ENCODE data around the gene NUTM1.

Gene NUTM1

GRCh38 chr15:34341381-34342212 is 1.5 kb upstream of the NUTM1 start:
- TF ChIP-seq REST (IDR thresholded peaks at IDR 0.05; ENCODE audit: insufficient read depth in 1 of 2, low read depth in 2 of 2, low read length in 2 of 2) = no peak
- no peak for TF ChIP-seq SIN3A (IDR thresholded peaks at IDR 0.05; ENCODE audit: borderline replicate concordance, insufficient read depth, low read length)
- no peak for TF ChIP-seq TAF1 (IDR thresholded peaks at IDR 0.05; ENCODE audit: borderline replicate concordance, insufficient read depth, low read length)
- no peak for TF ChIP-seq FOXP2 (optimal IDR thresholded peaks at IDR 0.05; ENCODE audit: borderline replicate concordance, extremely low read depth, extremely low read length, insufficient read depth)
- no peak for TF ChIP-seq POLR2AphosphoS5 (IDR thresholded peaks at IDR 0.05; ENCODE audit: low read depth, low read length)

GRCh38 chr15:34347951-34348638 is 5.0 kb downstream of the NUTM1 start:
- TF ChIP-seq FOXP2 (optimal IDR thresholded peaks at IDR 0.05; ENCODE audit: borderline replicate concordance, extremely low read depth, extremely low read length, insufficient read depth) (no peak), REST (IDR thresholded peaks at IDR 0.05; ENCODE audit: insufficient read depth in 1 of 2, low read depth in 2 of 2, low read length in 2 of 2) (no peak), SIN3A (IDR thresholded peaks at IDR 0.05; ENCODE audit: borderline replicate concordance, insufficient read depth, low read length) (no peak), TAF1 (IDR thresholded peaks at IDR 0.05; ENCODE audit: borderline replicate concordance, insufficient read depth, low read length) (no peak), POLR2AphosphoS5 (IDR thresholded peaks at IDR 0.05; ENCODE audit: low read depth, low read length) (no peak)

- TF ChIP-seq POLR2AphosphoS5 (IDR thresholded peaks at IDR 0.05; ENCODE audit: low read depth, low read length) (no peak), TAF1 (IDR thresholded peaks at IDR 0.05; ENCODE audit: borderline replicate concordance, insufficient read depth, low read length) (no peak), REST (IDR thresholded peaks at IDR 0.05; ENCODE audit: insufficient read depth in 1 of 2, low read depth in 2 of 2, low read length in 2 of 2) (no peak), FOXP2 (optimal IDR thresholded peaks at IDR 0.05; ENCODE audit: borderline replicate concordance, extremely low read depth, extremely low read length, insufficient read depth) (no peak), SIN3A (IDR thresholded peaks at IDR 0.05; ENCODE audit: borderline replicate concordance, insufficient read depth, low read length) (no peak)
These were observed 5.7 kb downstream of the NUTM1 start for GRCh38 chr15:34348735-34349300.

GRCh38 chr15:34349769-34350168 is 6.7 kb downstream of the NUTM1 start:
- TF ChIP-seq TAF1 (IDR thresholded peaks at IDR 0.05; ENCODE audit: borderline replicate concordance, insufficient read depth, low read length) = no peak
- no peak for TF ChIP-seq FOXP2 (optimal IDR thresholded peaks at IDR 0.05; ENCODE audit: borderline replicate concordance, extremely low read depth, extremely low read length, insufficient read depth)
- TF ChIP-seq POLR2AphosphoS5 (IDR thresholded peaks at IDR 0.05; ENCODE audit: low read depth, low read length) = no peak
- no peak for TF ChIP-seq REST (IDR thresholded peaks at IDR 0.05; ENCODE audit: insufficient read depth in 1 of 2, low read depth in 2 of 2, low read length in 2 of 2)
- no peak for TF ChIP-seq SIN3A (IDR thresholded peaks at IDR 0.05; ENCODE audit: borderline replicate concordance, insufficient read depth, low read length)
